WTC11 (cell line): Measurements from ENCODE around the gene STUB1. TPM values are rescaled to one million over a fixed set of nuclear protein-coding genes. Genes with fewer than 3 reads are reported as not detected.

ENCODE experiments used
- ATF2 ChIP-seq: sonication (generic); formaldehyde crosslinking; IDR thresholded peaks from 2 replicates; pipeline ENCODE4 v1.8.1; 2022; ENCODE audit warnings: low read depth, missing genetic modification reagents, borderline replicate concordance
- ATF6 ChIP-seq: sonication (generic); formaldehyde crosslinking; IDR thresholded peaks from 2 replicates; pipeline ENCODE4 v1.8.1; 2023; ENCODE audit warnings: mild to moderate bottlenecking, missing genetic modification reagents
- CDX4 ChIP-seq: fragments of 250-450 bp; sonication (Bioruptor Pico); IDR thresholded peaks from 2 replicates; pipeline ENCODE4 v1.9.0; 2021; ENCODE audit warnings: moderate library complexity, mild to moderate bottlenecking, inconsistent platforms, borderline replicate concordance
- CTCF ChIP-seq: fragments of 200-600 bp; IDR thresholded peaks from 2 replicates; pipeline ENCODE4 v1.8.0; 2022; ENCODE audit warnings: antibody characterized with exemption
- ERG ChIP-seq: fragments of 250-450 bp; sonication (Bioruptor Pico); IDR thresholded peaks from 2 replicates; pipeline ENCODE4 v1.8.0; 2021; ENCODE audit warnings: mild to moderate bottlenecking
- ESRRA ChIP-seq: sonication (generic); formaldehyde crosslinking; IDR thresholded peaks from 2 replicates; pipeline ENCODE4 v1.8.1; 2022; ENCODE audit warnings: mild to moderate bottlenecking, missing genetic modification reagents, borderline replicate concordance
- HMGXB4 ChIP-seq: sonication (generic); formaldehyde crosslinking; IDR thresholded peaks from 2 replicates; pipeline ENCODE4 v1.8.1; 2023; ENCODE audit warnings: mild to moderate bottlenecking, moderate library complexity, missing genetic modification reagents
- MAX ChIP-seq: sonication (generic); formaldehyde crosslinking; IDR thresholded peaks from 2 replicates; pipeline ENCODE4 v1.8.0; 2022; ENCODE audit warnings: mild to moderate bottlenecking, missing genetic modification reagents
- NR1H2 ChIP-seq: sonication (generic); formaldehyde crosslinking; IDR thresholded peaks from 2 replicates; pipeline ENCODE4 v1.9.0; 2021; ENCODE audit warnings: mild to moderate bottlenecking, moderate library complexity, missing genetic modification reagents
- NR3C1 ChIP-seq: sonication (generic); formaldehyde crosslinking; conservative IDR thresholded peaks from 2 replicates; pipeline ENCODE4 v1.8.1; 2023; ENCODE audit warnings: low read depth, mild to moderate bottlenecking, missing genetic modification reagents
- PREB ChIP-seq: sonication (generic); formaldehyde crosslinking; IDR thresholded peaks from 2 replicates; pipeline ENCODE4 v1.8.1; 2022; ENCODE audit warnings: mild to moderate bottlenecking, missing genetic modification reagents, moderate library complexity, borderline replicate concordance
- SMAD4 ChIP-seq: sonication (generic); formaldehyde crosslinking; IDR thresholded peaks from 2 replicates; pipeline ENCODE4 v1.8.0; 2022; ENCODE audit warnings: mild to moderate bottlenecking, missing genetic modification reagents
- USF1 ChIP-seq: sonication (generic); formaldehyde crosslinking; IDR thresholded peaks from 2 replicates; pipeline ENCODE4 v1.8.0; 2022; ENCODE audit warnings: mild to moderate bottlenecking, missing genetic modification reagents
- ZBTB43 ChIP-seq: sonication (generic); formaldehyde crosslinking; IDR thresholded peaks from 2 replicates; pipeline ENCODE4 v1.8.1; 2023; ENCODE audit warnings: mild to moderate bottlenecking, missing genetic modification reagents
- ZNF138 ChIP-seq: sonication (generic); formaldehyde crosslinking; conservative IDR thresholded peaks from 2 replicates; pipeline ENCODE4 v1.8.1; 2022; ENCODE audit warnings: mild to moderate bottlenecking, moderate library complexity, missing genetic modification reagents
- ZNF219 ChIP-seq: sonication (generic); formaldehyde crosslinking; IDR thresholded peaks from 2 replicates; pipeline ENCODE4 v1.8.0; 2023; ENCODE audit warnings: missing genetic modification reagents, mild to moderate bottlenecking, borderline replicate concordance
- ZNF263 ChIP-seq: sonication (generic); formaldehyde crosslinking; IDR thresholded peaks from 2 replicates; pipeline ENCODE4 v1.8.1; 2022; ENCODE audit warnings: low read depth, mild to moderate bottlenecking, moderate library complexity, missing genetic modification reagents
- ZNF317 ChIP-seq: sonication (generic); formaldehyde crosslinking; IDR thresholded peaks from 2 replicates; pipeline ENCODE4 v1.8.1; 2023; ENCODE audit warnings: low read depth, mild to moderate bottlenecking, moderate library complexity, missing genetic modification reagents, borderline replicate concordance
- ZNF416 ChIP-seq: fragments of 250-450 bp; sonication (Bioruptor Pico); IDR thresholded peaks from 2 replicates; pipeline ENCODE4 v1.9.0; 2021; ENCODE audit warnings: mild to moderate bottlenecking, inconsistent platforms
- ZSCAN18 ChIP-seq: fragments of 250-450 bp; sonication (Bioruptor Pico); IDR thresholded peaks from 2 replicates; pipeline ENCODE4 v2.1.2; 2022; ENCODE audit warnings: mild to moderate bottlenecking, moderate library complexity
- total RNA-seq: library from RNA; stranded (reverse); gene quantifications from 3 replicates; pipeline ENCODE4 v1.2.3, GENCODE V29; 2021

STUB1 gene
- total RNA-seq, 1 experiment from 2014 or later = 88.2 TPM

- no peak for TF ChIP-seq ERG
- TF ChIP-seq ZSCAN18 (CRISPR knock-in tag) = no peak
- no peak for TF ChIP-seq SMAD4
- no peak for TF ChIP-seq NR1H2 (CRISPR knock-in tag)
- peak; percentile 53; the same call in 1 of the 2 replicates for TF ChIP-seq ZNF416 (CRISPR knock-in tag)
- TF ChIP-seq ZBTB43 (CRISPR knock-in tag) = peak; percentile 48; the same call in 1 of the 2 replicates
- TF ChIP-seq NR3C1 (CRISPR knock-in tag) = peak; percentile 98; the same call in 1 of the 2 replicates
- TF ChIP-seq ATF2 (CRISPR knock-in tag) = no peak
- peak; percentile 80; the same call in 1 of the 2 replicates for TF ChIP-seq USF1 (CRISPR knock-in tag)
- TF ChIP-seq ZNF138 (CRISPR knock-in tag) = peak; percentile 61; the same call in 1 of the 2 replicates
- no peak; the same call in 1 of the 2 replicates for TF ChIP-seq ATF6
- peak; percentile 99 for TF ChIP-seq MAX (CRISPR knock-in tag)
- TF ChIP-seq HMGXB4 (CRISPR knock-in tag) = peak; percentile 83; the same call in 1 of the 2 replicates
- TF ChIP-seq ESRRA (CRISPR knock-in tag) = peak; percentile 96
- TF ChIP-seq ZNF263 (CRISPR knock-in tag) = no peak; the same call in 1 of the 2 replicates
- peak; percentile 77; the same call in 1 of the 2 replicates for TF ChIP-seq ZNF317 (CRISPR knock-in tag)
- TF ChIP-seq PREB (CRISPR knock-in tag) = peak; percentile 90
- TF ChIP-seq ZNF219 (CRISPR knock-in tag) = peak; percentile 86; the same call in 1 of the 2 replicates
- TF ChIP-seq CTCF = no peak
- no peak for TF ChIP-seq CDX4 (CRISPR knock-in tag)
Observed at GRCh38 chr16:720990-721764, 41.0 kb downstream of the STUB1 start, which contains the start of gene ANTKMT (continued).
